ENCODE data around the gene SLC13A5.

- TF ChIP-seq CTCF (conservative IDR thresholded peaks at IDR 0.05) = no peak
- no peak for TF ChIP-seq EZH2 (IDR thresholded peaks at IDR 0.05; ENCODE audit: low read depth)
These were observed 39.1 kb upstream of the SLC13A5 start for GRCh38 chr17:6752068-6752909.
